GM12878 (cell line): ENCODE measurements around the gene ANO5. TPM values are rescaled to one million over a fixed set of nuclear protein-coding genes. Genes with fewer than 3 reads are reported as not detected.

Experiments used
- ATAC-seq: fragments of 200-7000 bp; cut with Tn5 transposase; 3 replicates; pipeline ENCODE4 v1.9.1; 2020; ENCODE audit warnings: mild to moderate bottlenecking, moderate library complexity
- BruUV-seq: library from RNA; stranded (reverse); fragments of 400-500 nt; replicated peaks from 2 replicates; lab custom pipeline; 2021; lab: Mats Ljungman, UMichigan
- CTCF ChIA-PET: fragments of 300-600 bp; sonication (Branson Sonifier 250); formaldehyde crosslinking; extraction: SDS; loops from one replicate; lab custom pipeline; 2021; ENCODE audit warnings: inconsistent platforms; lab: Yijun Ruan, JAX
- POLR2A ChIA-PET: fragments of 350-600 bp; formaldehyde crosslinking; extraction: SDS; loops from one replicate; lab custom pipeline; 2021; ENCODE audit warnings: inconsistent platforms; lab: Charles Lee
- RAD21 ChIA-PET: fragments of 300-600 bp; sonication (Branson Sonifier 250); formaldehyde crosslinking; loops from one replicate; lab custom pipeline; 2023; ENCODE audit warnings: antibody characterized with exemption; ENCODE audit not compliant: unreplicated experiment; lab: Charles Lee
- SMC1A ChIA-PET: fragments of 300-600 bp; sonication (Branson Sonifier 250); formaldehyde crosslinking; loops from one replicate; lab custom pipeline; 2023; ENCODE audit not compliant: unreplicated experiment, uncharacterized antibody; lab: Charles Lee
- DNase-seq: peaks from one replicate; pipeline ENCODE4 v3.0.0-alpha.2; 2011; ENCODE audit warnings: low read depth, low spot score
- FAIRE-seq: peaks from 3 replicates; lab custom pipeline; 2011; peaks lifted over from hg19 to GRCh38; lab: Jason Lieb, UNC
- H2AFZ ChIP-seq: 2 replicates; pipeline ENCODE4 v1.6.0; 2011; ENCODE audit warnings: low read depth, low read length, control low read depth; ENCODE audit not compliant: control insufficient read depth
- H3K27ac ChIP-seq: 2 replicates; pipeline ENCODE4 v1.5.1; 2011; ENCODE audit warnings: control low read depth; ENCODE audit not compliant: control insufficient read depth, insufficient read depth
- H3K27me3 ChIP-seq, 2 experiments: replicated peaks in 1 of 2; 2 replicates each; pipeline versions ENCODE4 v1.6.0 to v1.6.1; 2011; ENCODE audit warnings: low read length in 1 of 2; ENCODE audit not compliant: control insufficient read depth in 2 of 2, insufficient read depth in 2 of 2
- H3K36me3 ChIP-seq, 2 experiments: 2 replicates each; pipeline ENCODE4 v1.5.1; 2011; ENCODE audit warnings: low read length in 1 of 2; ENCODE audit not compliant: control insufficient read depth in 2 of 2, insufficient read depth in 2 of 2
- H3K4me1 ChIP-seq: 2 replicates; pipeline ENCODE4 v1.6.1; 2011; ENCODE audit warnings: mild to moderate bottlenecking, low read length, moderate library complexity, mixed read lengths; ENCODE audit not compliant: control insufficient read depth, insufficient read depth
- H3K4me2 ChIP-seq: 2 replicates; pipeline ENCODE4 v1.6.0; 2011; ENCODE audit warnings: control low read depth; ENCODE audit not compliant: control insufficient read depth, insufficient read depth
- H3K4me3 ChIP-seq: fragments of 200-600 bp; sonication (generic); 2 replicates; pipeline ENCODE4 v1.5.1; 2016
- H3K79me2 ChIP-seq: 2 replicates; pipeline ENCODE4 v1.6.0; 2011; ENCODE audit warnings: low read length; ENCODE audit not compliant: control insufficient read depth, insufficient read depth
- H3K9ac ChIP-seq: 2 replicates; pipeline ENCODE4 v1.8.0; 2011; ENCODE audit warnings: low read length, control low read depth, mixed read lengths; ENCODE audit not compliant: control insufficient read depth, insufficient read depth
- H3K9me3 ChIP-seq: replicated peaks from 3 replicates; pipeline ENCODE4 v1.5.1; 2011; ENCODE audit warnings: mild to moderate bottlenecking, low read length; ENCODE audit not compliant: control insufficient read depth, insufficient read depth
- H4K20me1 ChIP-seq: 2 replicates; pipeline ENCODE4 v1.6.0; 2011; ENCODE audit not compliant: control insufficient read depth, insufficient read depth
- ATF2 ChIP-seq: IDR thresholded peaks from 2 replicates; pipeline ENCODE4 v1.6.1; 2012; ENCODE audit warnings: low read length, inconsistent platforms
- ATF3 ChIP-seq: IDR thresholded peaks from 2 replicates; pipeline ENCODE4 v1.6.1; 2011; ENCODE audit warnings: low read depth, mild to moderate bottlenecking, low read length, moderate library complexity, borderline replicate concordance; ENCODE audit errors: extremely low read depth
- ATF7 ChIP-seq: fragments of 450-650 bp; IDR thresholded peaks from 2 replicates; pipeline ENCODE4 v1.6.1; 2016; ENCODE audit warnings: low read depth, mild to moderate bottlenecking
- CHD4 ChIP-seq: fragments of 200-600 bp; sonication (generic); IDR thresholded peaks from 2 replicates; pipeline ENCODE4 v1.6.1; 2016; ENCODE audit warnings: mild to moderate bottlenecking
- CTCF ChIP-seq, 3 experiments: IDR thresholded peaks in 2 of 3; conservative IDR thresholded peaks in 1 of 3; 2 replicates each; pipeline ENCODE4 v1.5.1; 2011; ENCODE audit warnings: low read depth in 3 of 3, low read length in 3 of 3, mild to moderate bottlenecking in 3 of 3, control low read depth in 2 of 3, moderate library complexity in 2 of 3, inconsistent platforms in 1 of 3, mixed read lengths in 1 of 3; ENCODE audit not compliant: control insufficient read depth in 2 of 3, insufficient read depth in 1 of 3; ENCODE audit errors: extremely low read depth in 1 of 3
- ETV6 ChIP-seq, 2 experiments: fragments of 450-650 bp in 1 of 2; IDR thresholded peaks in 1 of 2; conservative IDR thresholded peaks in 1 of 2; 2 replicates each; pipeline ENCODE4 v1.6.1; 2014; ENCODE audit warnings: antibody characterized with exemption in 1 of 2, borderline replicate concordance in 1 of 2, low read depth in 1 of 2, mild to moderate bottlenecking in 1 of 2, moderate library complexity in 1 of 2
- GATAD2B ChIP-seq: fragments of 450-650 bp; conservative IDR thresholded peaks from 2 replicates; pipeline ENCODE4 v1.6.1; 2017; ENCODE audit warnings: low read depth, mild to moderate bottlenecking, moderate library complexity
- JUNB ChIP-seq: IDR thresholded peaks from 2 replicates; pipeline ENCODE4 v1.6.1; 2016; ENCODE audit warnings: antibody characterized with exemption, mild to moderate bottlenecking
- KLF5 ChIP-seq: fragments of 450-650 bp; IDR thresholded peaks from 2 replicates; pipeline ENCODE4 v1.6.1; 2014; ENCODE audit warnings: mild to moderate bottlenecking; ENCODE audit not compliant: partially characterized antibody
- LARP7 ChIP-seq: fragments of 450-650 bp; IDR thresholded peaks from 2 replicates; pipeline ENCODE4 v1.6.1; 2017; ENCODE audit warnings: mild to moderate bottlenecking
- MEF2A ChIP-seq: IDR thresholded peaks from 2 replicates; pipeline ENCODE4 v1.6.1; 2011; ENCODE audit warnings: low read depth, mild to moderate bottlenecking, low read length, moderate library complexity; ENCODE audit not compliant: insufficient read depth
- NFXL1 ChIP-seq: fragments of 450-650 bp; IDR thresholded peaks from 2 replicates; pipeline ENCODE4 v1.6.1; 2017; ENCODE audit warnings: antibody characterized with exemption, mild to moderate bottlenecking, borderline replicate concordance
- NR2F1 ChIP-seq: fragments of 450-650 bp; conservative IDR thresholded peaks from 2 replicates; pipeline ENCODE4 v1.6.1; 2017; ENCODE audit warnings: mild to moderate bottlenecking
- NRF1 ChIP-seq: conservative IDR thresholded peaks from 2 replicates; pipeline ENCODE4 v1.6.1; 2011; ENCODE audit warnings: mild to moderate bottlenecking, low read depth, low read length, improper control_type of control experiment
- RFX5 ChIP-seq: IDR thresholded peaks from 2 replicates; pipeline ENCODE4 v1.6.1; 2011; ENCODE audit warnings: low read depth, low read length, improper control_type of control experiment
- RUNX3 ChIP-seq: IDR thresholded peaks from 2 replicates; pipeline ENCODE4 v1.6.1; 2012; ENCODE audit warnings: low read length, inconsistent platforms
- SUPT20H ChIP-seq: IDR thresholded peaks from 2 replicates; pipeline ENCODE4 v1.6.1; 2011; ENCODE audit warnings: low read depth, mild to moderate bottlenecking, low read length, moderate library complexity, borderline replicate concordance; ENCODE audit not compliant: control insufficient read depth
- TARDBP ChIP-seq: IDR thresholded peaks from 2 replicates; pipeline ENCODE4 v1.6.1; 2016; ENCODE audit warnings: borderline replicate concordance
- TCF3 ChIP-seq: IDR thresholded peaks from 2 replicates; pipeline ENCODE4 v1.6.1; 2012; ENCODE audit warnings: low read depth, mild to moderate bottlenecking, low read length, borderline replicate concordance; ENCODE audit not compliant: insufficient read depth
- USF2 ChIP-seq: IDR thresholded peaks from 2 replicates; pipeline ENCODE4 v1.6.1; 2011; ENCODE audit warnings: low read depth, low read length, improper control_type of control experiment, borderline replicate concordance
- WGBS: methylation state at CpG from one replicate; pipeline ENCODE4 v1.1.6; 2016; ENCODE audit warnings: low lambda C conversion rate; ENCODE audit not compliant: insufficient replicate concordance, insufficient coverage; ENCODE audit errors: missing lambda C conversion rate; 5-methylcytosine and 5-hydroxymethylcytosine counted together
- in situ Hi-C: fragments of 300-500 bp; cut with MboI; formaldehyde crosslinking; loops from 9 replicates; pipeline ENCODE4 v1.14.3; 2018; ENCODE audit warnings: mixed read lengths
- intact Hi-C: fragments of 100-400 bp; cut with micrococcal nuclease; formaldehyde crosslinking; loops from one replicate; pipeline ENCODE4 v1.14.2; 2022; ENCODE audit not compliant: unreplicated experiment
- polyA plus RNA-seq, 11 experiments: library from polyadenylated mRNA; depleted of rRNA in 4 of 11; unstranded in 6 of 11; stranded (reverse) in 5 of 11; fragments of >200 nt; fragmentation: Nextera tagmentation in 4 of 11; fragmentation: Illumina TruSeq in 1 of 11; extraction: Ambion mirVana in 4 of 11; extraction: Trizol in 1 of 11; gene quantifications; 1 replicate in 1 of 11; 2 replicates in 10 of 11; pipeline versions ENCODE4 v1.2.1 to v1.2.3, GENCODE V29; 2011 to 2016; ENCODE audit warnings: inconsistent platforms in 2 of 11, missing spikeins in 2 of 11, low read depth in 1 of 11
- total RNA-seq, 4 experiments: library from RNA; depleted of rRNA in 3 of 4; stranded (reverse); fragments of >200 nt in 3 of 4; fragmentation: Illumina TruSeq in 1 of 4; extraction: Trizol in 1 of 4; gene quantifications; 2 replicates each; pipeline versions ENCODE4 v1.2.1 to v1.2.3, GENCODE V29; 2013 to 2021

Gene ANO5
- total and polyA plus RNA-seq, 10 of the 15 experiments (the other 5 are each of a cell fraction or from before 2014, with no cell fraction given), result 1.6 to 10.2 (median 4.1) TPM

- DNase-seq (no peak), FAIRE-seq (no peak), ATAC-seq (no peak)
- no peak overlapping the region for H2AFZ ChIP-seq
- no peak overlapping the region for H3K9ac ChIP-seq
- no peak for TF ChIP-seq ATF7
- no peak for TF ChIP-seq ATF3
- TF ChIP-seq TCF3, result no peak
- no peak for TF ChIP-seq NFXL1
- TF ChIP-seq RUNX3, result no peak
- no peak for TF ChIP-seq KLF5
- no peak for TF ChIP-seq NRF1
- no peak for TF ChIP-seq ATF2
- TF ChIP-seq ETV6 (conservative IDR thresholded peaks at IDR 0.05 in 1 of 2, IDR thresholded peaks at IDR 0.05 in 1 of 2; ENCODE audit: borderline replicate concordance in 1 of 2, low read depth in 1 of 2), result no peak
- no peak for TF ChIP-seq GATAD2B
- TF ChIP-seq TARDBP, result no peak
- TF ChIP-seq JUNB, result no peak
- TF ChIP-seq CTCF (IDR thresholded peaks at IDR 0.05 in 2 of 3, conservative IDR thresholded peaks at IDR 0.05 in 1 of 3; ENCODE audit: control insufficient read depth in 2 of 3, extremely low read depth in 1 of 3, insufficient read depth in 1 of 3, low read depth in 3 of 3, low read length in 3 of 3), result no peak
- no peak for TF ChIP-seq LARP7
- TF ChIP-seq CHD4, result no peak
- no peak for TF ChIP-seq SUPT20H
- TF ChIP-seq MEF2A, result no peak
- TF ChIP-seq RFX5, result no peak
- no peak for TF ChIP-seq USF2
- TF ChIP-seq NR2F1, result no peak
- intact Hi-C loops, result no loop called here
- H3K4me2 ChIP-seq, result no peak overlapping the region
- H3K79me2 ChIP-seq, result no peaks in the 10 kb centered on the region
- SMC1A ChIA-PET, result interaction anchor here (1.0 kb wide), 1 partner anchor 38 kb away, joined by 3 read pairs; no protein-coding TSS in a partner anchor
- no TSS peak for BruUV-seq
- no peaks in the 10 kb centered on the region; a peak in 1 of 4 replicates for H3K27me3 ChIP-seq
- RAD21 ChIA-PET, result interaction anchor here (0.6 kb wide), 1 partner anchor 80 kb away, joined by 3 read pairs; no protein-coding TSS in a partner anchor
- 51% methylated on average over 2 of the region's 2 CpGs for WGBS
- in situ Hi-C loops, result loop anchor here (5.0 kb wide), 1 partner anchor 132 kb away; no protein-coding TSS in a partner anchor
- H3K36me3 ChIP-seq, result no peaks in the 10 kb centered on the region
- no peaks in the 10 kb centered on the region for H4K20me1 ChIP-seq
- H3K27ac ChIP-seq, result no peak overlapping the region
- H3K4me1 ChIP-seq, result no peaks in the 10 kb centered on the region
- no peak overlapping the region for H3K4me3 ChIP-seq
- POLR2A ChIA-PET, result no interaction called here
- no peaks in the 10 kb centered on the region for H3K9me3 ChIP-seq
- CTCF ChIA-PET, result interaction anchor here (0.9 kb wide), 1 partner anchor 631 kb away, joined by 3 read pairs; no protein-coding TSS in a partner anchor
Measured at GRCh38 chr11:22165087-22165486, 27.8 kb upstream of the ANO5 start.
